SK-N-SH (cell line): ENCODE results near the gene LRRN4.

Experiments
- FOSL2 ChIP-seq: IDR thresholded peaks from 2 replicates; pipeline ENCODE4 v1.4.0; 2012; ENCODE audit warnings: low read depth, mild to moderate bottlenecking, moderate library complexity, borderline replicate concordance
- RXRA ChIP-seq: IDR thresholded peaks from 2 replicates; pipeline ENCODE4 v1.4.0; 2012; ENCODE audit warnings: low read depth, mild to moderate bottlenecking, borderline replicate concordance

DNA sequence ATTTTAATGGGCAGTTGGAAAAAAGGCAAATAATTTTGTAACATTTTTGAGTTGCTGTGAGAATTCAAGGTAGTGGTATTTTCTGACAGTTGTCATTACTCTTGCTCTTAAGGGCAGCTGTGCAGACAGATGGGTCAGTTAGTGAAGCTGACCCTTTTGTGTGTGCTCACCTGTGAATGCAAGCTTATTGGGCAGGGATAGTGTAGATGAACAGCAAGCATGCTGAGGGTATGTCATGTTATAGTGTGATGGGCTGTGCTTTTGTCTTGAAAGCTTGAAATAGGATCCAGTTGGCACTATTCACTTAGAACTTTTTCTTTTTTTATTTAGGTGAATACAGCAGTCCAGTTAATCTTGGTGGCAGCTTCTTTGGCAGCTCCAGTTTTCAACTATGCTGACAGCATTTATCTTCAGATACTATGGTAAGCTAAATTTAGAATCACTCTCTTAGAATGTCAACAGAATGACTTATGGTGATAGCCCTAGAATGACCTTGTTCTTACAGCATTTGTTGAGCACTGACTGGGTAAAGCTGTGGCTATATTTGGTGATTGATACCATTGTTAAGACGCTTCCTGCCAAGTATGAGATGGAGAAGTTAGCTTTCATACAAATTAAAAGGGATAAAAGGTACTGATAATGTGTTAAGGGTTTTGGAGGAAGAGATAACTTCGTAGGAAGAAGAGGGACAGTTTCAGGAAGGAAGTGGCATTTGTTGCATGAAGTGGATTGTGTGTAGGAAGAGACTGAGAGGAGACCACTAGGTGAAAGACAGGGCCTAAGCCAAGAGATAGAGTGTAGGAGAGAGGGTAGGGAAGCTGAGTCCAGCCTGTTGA is 19.5 kb downstream of the LRRN4 start:
- TF ChIP-seq FOSL2 = no peak
- TF ChIP-seq RXRA = no peak
